CD4-positive, alpha-beta T cell (primary cell): ENCODE results near the gene PDS5A. TPM values are rescaled to one million over a fixed set of nuclear protein-coding genes. Genes with fewer than 3 reads are reported as not detected.

Experiments
- ATAC-seq: fragments of 200-7000 bp; cut with Tn5 transposase; one replicate; pipeline ENCODE4 v1.10.0; 2022; ENCODE audit warnings: mild to moderate bottlenecking; ENCODE audit not compliant: poor library complexity
- CTCF ChIA-PET: fragments of 350-600 bp; sonication (Branson Sonifier 250); formaldehyde crosslinking; loops from one replicate; lab custom pipeline; 2021; ENCODE audit warnings: antibody characterized with exemption, inconsistent platforms; lab: Charles Lee
- POLR2A ChIA-PET: fragments of 350-600 bp; sonication (Branson Sonifier 250); formaldehyde crosslinking; loops from one replicate; lab custom pipeline; 2021; ENCODE audit warnings: antibody characterized with exemption, inconsistent platforms; lab: Charles Lee
- DNase-seq, 14 experiments: peaks; one replicate each; pipeline ENCODE4 v3.0.0-alpha.2; 2013 to 2020; ENCODE audit warnings: mixed read lengths in 2 of 14
- H3K27ac ChIP-seq, 2 donors: one replicate each; pipeline versions ENCODE4 v1.5.1 to v1.7.0; 2013; ENCODE audit warnings: low read length in 2 of 2, low read depth in 1 of 2, mild to moderate bottlenecking in 1 of 2
- H3K27me3 ChIP-seq, 2 experiments: 1 replicate in 1 of 2; 2 replicates in 1 of 2; pipeline versions ENCODE4 v1.6.1 to v1.7.0; 2013; ENCODE audit warnings: low read length in 2 of 2, control low read depth in 1 of 2, mild to moderate bottlenecking in 1 of 2, moderate library complexity in 1 of 2; ENCODE audit not compliant: insufficient read depth in 2 of 2, control insufficient read depth in 1 of 2
- H3K36me3 ChIP-seq: one replicate; pipeline ENCODE4 v1.6.1; 2013; ENCODE audit warnings: low read length, control low read depth; ENCODE audit not compliant: insufficient read depth
- H3K4me1 ChIP-seq: one replicate; pipeline ENCODE4 v1.6.1; 2013; ENCODE audit warnings: low read length, control low read depth; ENCODE audit not compliant: insufficient read depth
- H3K4me3 ChIP-seq: one replicate; pipeline ENCODE4 v1.5.1; 2013; ENCODE audit warnings: mild to moderate bottlenecking, low read length, moderate library complexity
- H3K9me3 ChIP-seq, 2 experiments: 1 replicate in 1 of 2; 2 replicates in 1 of 2; pipeline versions ENCODE4 v1.6.1 to v1.7.0; 2013; ENCODE audit warnings: low read length in 2 of 2, mild to moderate bottlenecking in 2 of 2, control low read depth in 1 of 2, moderate library complexity in 1 of 2; ENCODE audit not compliant: control insufficient read depth in 1 of 2, insufficient read depth in 1 of 2
- H3K27ac Mint-ChIP-seq: one replicate; pipeline ENCODE4 v1.8.0; 2020; ENCODE audit warnings: mixed read lengths
- H3K27me3 Mint-ChIP-seq: one replicate; pipeline ENCODE4 v1.8.0; 2021; ENCODE audit warnings: mixed read lengths
- H3K36me3 Mint-ChIP-seq: one replicate; pipeline ENCODE4 v1.8.0; 2021; ENCODE audit warnings: low read depth, mixed read lengths
- H3K4me1 Mint-ChIP-seq: one replicate; pipeline ENCODE4 v1.8.0; 2021; ENCODE audit warnings: low read depth, mixed read lengths
- H3K4me3 Mint-ChIP-seq: one replicate; pipeline ENCODE4 v1.8.0; 2020; ENCODE audit warnings: mild to moderate bottlenecking, mixed read lengths
- H3K9me3 Mint-ChIP-seq: one replicate; pipeline ENCODE4 v1.8.0; 2020; ENCODE audit warnings: mixed read lengths
- intact Hi-C, 2 experiments: fragments of 100-400 bp; cut with DNase I in 1 of 2; cut with micrococcal nuclease in 1 of 2; formaldehyde crosslinking; loops; one replicate each; pipeline versions ENCODE4 v1.15.1 to v1.9.0; 2023 to 2025; cut with DNase I, micrococcal nuclease
- total RNA-seq, 174 experiments: library from RNA in 2 of 174; stranded (reverse) in 2 of 174; gene quantifications; one replicate each; pipeline ENCODE4 v1.2.3 and lab custom pipeline; 2021 to 2026
- TF ChIP-seq, protein P1 (sequence below): fragments of 200-600 bp; IDR thresholded peaks from one replicate; pipeline ENCODE4 v1.8.0; 2022; ENCODE audit warnings: antibody characterized with exemption, mild to moderate bottlenecking

PDS5A gene
- total RNA-seq, 2 experiments from 2014 or later: 80.0 to 80.6 TPM

- Mint-ChIP-seq H3K4me1 (peaks cover 49% of the 10 kb centered on the region), H3K4me3 (no peak overlapping the region), H3K27me3 (no peaks in the 10 kb centered on the region), H3K9me3 (no peaks in the 10 kb centered on the region), H3K27ac (no peak overlapping the region), H3K36me3 (peaks cover 34% of the 10 kb centered on the region)
- no peaks in the 10 kb centered on the region for H3K27me3 ChIP-seq
- intact Hi-C loops: no loop called here
- peaks cover 33% of the 10 kb centered on the region for H3K4me1 ChIP-seq
- no peak overlapping the region for H3K27ac ChIP-seq
- POLR2A ChIA-PET: no interaction called here
- TF ChIP-seq, protein P1, sequence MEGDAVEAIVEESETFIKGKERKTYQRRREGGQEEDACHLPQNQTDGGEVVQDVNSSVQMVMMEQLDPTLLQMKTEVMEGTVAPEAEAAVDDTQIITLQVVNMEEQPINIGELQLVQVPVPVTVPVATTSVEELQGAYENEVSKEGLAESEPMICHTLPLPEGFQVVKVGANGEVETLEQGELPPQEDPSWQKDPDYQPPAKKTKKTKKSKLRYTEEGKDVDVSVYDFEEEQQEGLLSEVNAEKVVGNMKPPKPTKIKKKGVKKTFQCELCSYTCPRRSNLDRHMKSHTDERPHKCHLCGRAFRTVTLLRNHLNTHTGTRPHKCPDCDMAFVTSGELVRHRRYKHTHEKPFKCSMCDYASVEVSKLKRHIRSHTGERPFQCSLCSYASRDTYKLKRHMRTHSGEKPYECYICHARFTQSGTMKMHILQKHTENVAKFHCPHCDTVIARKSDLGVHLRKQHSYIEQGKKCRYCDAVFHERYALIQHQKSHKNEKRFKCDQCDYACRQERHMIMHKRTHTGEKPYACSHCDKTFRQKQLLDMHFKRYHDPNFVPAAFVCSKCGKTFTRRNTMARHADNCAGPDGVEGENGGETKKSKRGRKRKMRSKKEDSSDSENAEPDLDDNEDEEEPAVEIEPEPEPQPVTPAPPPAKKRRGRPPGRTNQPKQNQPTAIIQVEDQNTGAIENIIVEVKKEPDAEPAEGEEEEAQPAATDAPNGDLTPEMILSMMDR: no peak
- H3K9me3 ChIP-seq: no peaks in the 10 kb centered on the region
- no peak for DNase-seq
- CTCF ChIA-PET: interaction anchor here (0.6 to 0.8 kb wide), 2 partner anchors 14 to 596 kb away, joined by 3 read pairs; no protein-coding TSS in a partner anchor
- no peak overlapping the region for H3K4me3 ChIP-seq
- peaks cover 13% of the 10 kb centered on the region for H3K36me3 ChIP-seq
- ATAC-seq: no peak
Measured at GRCh38 chr4:39961311-39961877, 16.3 kb downstream of the PDS5A start.

DNA sequence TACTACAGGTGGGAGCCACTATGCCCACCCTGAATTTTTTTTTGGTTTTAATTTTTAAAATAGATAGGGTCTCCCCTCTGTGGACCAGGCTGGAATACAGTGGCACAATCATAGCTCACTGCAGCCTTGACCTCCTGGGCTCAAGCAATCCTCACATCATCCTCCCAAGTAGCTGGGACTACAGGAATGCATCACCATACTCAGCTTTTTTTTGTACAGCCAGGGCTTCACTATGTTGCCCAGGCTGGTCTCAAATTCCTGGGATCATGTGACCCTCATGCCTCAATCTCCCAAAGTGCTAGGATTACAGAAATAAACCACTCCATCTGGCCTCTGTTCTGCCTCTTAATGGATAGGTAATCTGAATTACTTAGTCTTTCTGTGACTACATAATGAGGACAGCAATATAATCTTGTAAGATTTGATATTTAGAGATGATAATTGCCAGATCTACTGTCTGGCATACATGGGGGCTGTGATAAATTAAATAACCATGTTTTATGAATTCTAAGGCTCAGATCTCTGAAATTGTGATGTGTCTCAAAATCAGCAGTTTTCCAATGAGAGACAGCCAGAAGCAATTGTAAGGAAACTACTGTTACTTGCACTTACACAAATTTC is 26.7 kb downstream of the PDS5A start:
- peaks cover 41% of the 10 kb centered on the region for H3K36me3 Mint-ChIP-seq
- no peak overlapping the region for H3K4me3 ChIP-seq
- no peaks in the 10 kb centered on the region for H3K9me3 Mint-ChIP-seq
- intact Hi-C loops: no loop called here
- no peak overlapping the region for H3K27ac Mint-ChIP-seq
- no peak overlapping the region for H3K4me3 Mint-ChIP-seq
- ATAC-seq: no peak
- DNase-seq: no peak
- H3K9me3 ChIP-seq: no peaks in the 10 kb centered on the region
- H3K36me3 ChIP-seq: peaks cover 13% of the 10 kb centered on the region
- no peak overlapping the region for H3K27ac ChIP-seq
- ChIA-PET POLR2A (no interaction called here), CTCF (no interaction called here)
- H3K4me1 ChIP-seq: peaks cover 44% of the 10 kb centered on the region
- H3K27me3 ChIP-seq: no peaks in the 10 kb centered on the region
- TF ChIP-seq, protein P1: no peak
- peaks cover 63% of the 10 kb centered on the region for H3K4me1 Mint-ChIP-seq
- no peaks in the 10 kb centered on the region for H3K27me3 Mint-ChIP-seq

- intact Hi-C loops: no loop called here
- H3K27ac ChIP-seq: no peak overlapping the region
- no peak for ATAC-seq
- Mint-ChIP-seq H3K27me3 (no peaks in the 10 kb centered on the region), H3K36me3 (peaks cover 19% of the 10 kb centered on the region), H3K9me3 (no peaks in the 10 kb centered on the region), H3K27ac (peak overlapping the region; percentile 45), H3K4me1 (peaks cover 67% of the 10 kb centered on the region), H3K4me3 (no peak overlapping the region)
- H3K4me3 ChIP-seq: no peak overlapping the region
- no peaks in the 10 kb centered on the region for H3K9me3 ChIP-seq
- no peaks in the 10 kb centered on the region for H3K27me3 ChIP-seq
- CTCF ChIA-PET: interaction anchor here (0.6 kb wide), 1 partner anchor 592 kb away, joined by 3 read pairs; no protein-coding TSS in a partner anchor
- TF ChIP-seq, protein P1: no peak
- no peak for DNase-seq
- H3K36me3 ChIP-seq: peaks cover 2% of the 10 kb centered on the region
- H3K4me1 ChIP-seq: peaks cover 38% of the 10 kb centered on the region
- POLR2A ChIA-PET: interaction anchor here (1.4 kb wide), 1 partner anchor 17 kb away, joined by 4 read pairs; no protein-coding TSS in a partner anchor
Measured at GRCh38 chr4:39947963-39948362, 29.7 kb downstream of the PDS5A start.
